Measurements from ENCODE around the gene ATP6V0E1. TPM values are rescaled to one million over a fixed set of nuclear protein-coding genes. Genes with fewer than 3 reads are reported as not detected.
"Not testable (repeated sequence)": the region's sequence is repeated elsewhere in the genome, so short reads cannot be mapped to it uniquely, and the experiment has no call there.

ATP6V0E1 gene
- total RNA-seq, 1 donor = 61.7 TPM

- Histone ChIP-seq H3K4me1 (ENCODE audit: insufficient read depth, low read length) (peaks cover 35% of the 10 kb centered on the region), H3K4me3 (ENCODE audit: low read length) (no peak overlapping the region), H3K9me3 (ENCODE audit: low read depth, low read length) (no peaks in the 10 kb centered on the region), H3K27me3 (ENCODE audit: insufficient read depth, low read length) (no peaks in the 10 kb centered on the region)
Measured at GRCh38 chr5:173028811-173029327, 45.3 kb downstream of the ATP6V0E1 start.

GRCh38 chr5:173029499-173029921 lies 45.9 kb downstream of the ATP6V0E1 start:
- H3K27me3 ChIP-seq (ENCODE audit: insufficient read depth, low read length) = no peaks in the 10 kb centered on the region
- no peaks in the 10 kb centered on the region for H3K9me3 ChIP-seq (ENCODE audit: low read depth, low read length)
- H3K4me1 ChIP-seq (ENCODE audit: insufficient read depth, low read length) = peaks cover 42% of the 10 kb centered on the region
- no peak overlapping the region for H3K4me3 ChIP-seq (ENCODE audit: low read length)

GRCh38 chr5:173032096-173032495 lies 48.5 kb downstream of the ATP6V0E1 start:
- H3K9me3 ChIP-seq (ENCODE audit: low read depth, low read length); H3K27me3 ChIP-seq (ENCODE audit: insufficient read depth, low read length); H3K4me3 ChIP-seq (ENCODE audit: low read length): not testable (repeated sequence)
- peaks cover 67% of the 10 kb centered on the region for H3K4me1 ChIP-seq (ENCODE audit: insufficient read depth, low read length)

- peaks cover 65% of the 10 kb centered on the region for H3K4me1 ChIP-seq (ENCODE audit: insufficient read depth, low read length)
Measured at GRCh38 chr5:173032730-173033129, 49.2 kb downstream of the ATP6V0E1 start.

GRCh38 chr5:173033923-173034322 lies 50.4 kb downstream of the ATP6V0E1 start:
- Histone ChIP-seq H3K9me3 (ENCODE audit: low read depth, low read length) (no peaks in the 10 kb centered on the region), H3K27me3 (ENCODE audit: insufficient read depth, low read length) (no peaks in the 10 kb centered on the region), H3K4me1 (ENCODE audit: insufficient read depth, low read length) (peaks cover 53% of the 10 kb centered on the region), H3K4me3 (ENCODE audit: low read length) (no peak overlapping the region)

More at GRCh38 chr5:173032730-173033129, 49.2 kb downstream of the ATP6V0E1 start:
- no peaks in the 10 kb centered on the region for H3K9me3 ChIP-seq (ENCODE audit: low read depth, low read length)
- no peak overlapping the region for H3K4me3 ChIP-seq (ENCODE audit: low read length)
- no peaks in the 10 kb centered on the region for H3K27me3 ChIP-seq (ENCODE audit: insufficient read depth, low read length)

GRCh38 chr5:173035904-173036707 lies 52.5 kb downstream of the ATP6V0E1 start:
- Histone ChIP-seq H3K27me3 (ENCODE audit: insufficient read depth, low read length) (no peaks in the 10 kb centered on the region), H3K4me1 (ENCODE audit: insufficient read depth, low read length) (peaks cover 40% of the 10 kb centered on the region), H3K9me3 (ENCODE audit: low read depth, low read length) (no peaks in the 10 kb centered on the region), H3K4me3 (ENCODE audit: low read length) (no peak overlapping the region)

GRCh38 chr5:173039188-173039587 lies 55.6 kb downstream of the ATP6V0E1 start:
- peaks cover 31% of the 10 kb centered on the region for H3K4me1 ChIP-seq (ENCODE audit: insufficient read depth, low read length)
- H3K27me3 ChIP-seq (ENCODE audit: insufficient read depth, low read length) = no peaks in the 10 kb centered on the region
- H3K4me3 ChIP-seq (ENCODE audit: low read length) = no peak overlapping the region

GRCh38 chr5:173039964-173040363 lies 56.4 kb downstream of the ATP6V0E1 start:
- Histone ChIP-seq H3K4me3 (ENCODE audit: low read length) (no peak overlapping the region), H3K27me3 (ENCODE audit: insufficient read depth, low read length) (no peaks in the 10 kb centered on the region), H3K4me1 (ENCODE audit: insufficient read depth, low read length) (peaks cover 23% of the 10 kb centered on the region), H3K9me3 (ENCODE audit: low read depth, low read length) (no peaks in the 10 kb centered on the region)

More at GRCh38 chr5:173039188-173039587, 55.6 kb downstream of the ATP6V0E1 start:
- no peaks in the 10 kb centered on the region for H3K9me3 ChIP-seq (ENCODE audit: low read depth, low read length)

- Histone ChIP-seq H3K4me3 (ENCODE audit: low read length) (no peak overlapping the region), H3K4me1 (ENCODE audit: insufficient read depth, low read length) (peaks cover 2% of the 10 kb centered on the region), H3K9me3 (ENCODE audit: low read depth, low read length) (no peaks in the 10 kb centered on the region), H3K27me3 (ENCODE audit: insufficient read depth, low read length) (no peaks in the 10 kb centered on the region)
Measured at GRCh38 chr5:173041881-173042762, 58.6 kb downstream of the ATP6V0E1 start.

- Histone ChIP-seq H3K27me3 (ENCODE audit: insufficient read depth, low read length) (no peaks in the 10 kb centered on the region), H3K4me1 (ENCODE audit: insufficient read depth, low read length) (no peaks in the 10 kb centered on the region), H3K9me3 (ENCODE audit: low read depth, low read length) (no peaks in the 10 kb centered on the region), H3K4me3 (ENCODE audit: low read length) (no peak overlapping the region)
Measured at GRCh38 chr5:173042763-173043107, 59.2 kb downstream of the ATP6V0E1 start.

- H3K4me1 ChIP-seq (ENCODE audit: insufficient read depth, low read length) = peaks cover 4% of the 10 kb centered on the region
- no peaks in the 10 kb centered on the region for H3K9me3 ChIP-seq (ENCODE audit: low read depth, low read length)
- no peak overlapping the region for H3K4me3 ChIP-seq (ENCODE audit: low read length)
Measured at GRCh38 chr5:173045474-173045873, 61.9 kb downstream of the ATP6V0E1 start.

GRCh38 chr5:173047096-173047837 lies 63.7 kb downstream of the ATP6V0E1 start:
- not testable (repeated sequence) for H3K9me3 ChIP-seq (ENCODE audit: low read depth, low read length); H3K4me1 ChIP-seq (ENCODE audit: insufficient read depth, low read length); H3K4me3 ChIP-seq (ENCODE audit: low read length)

More at GRCh38 chr5:173045474-173045873, 61.9 kb downstream of the ATP6V0E1 start:
- no peaks in the 10 kb centered on the region for H3K27me3 ChIP-seq (ENCODE audit: insufficient read depth, low read length)

GRCh38 chr5:173047838-173048105 lies 64.2 kb downstream of the ATP6V0E1 start:
- H3K4me3 ChIP-seq (ENCODE audit: low read length) = no peak overlapping the region

More at GRCh38 chr5:173047096-173047837, 63.7 kb downstream of the ATP6V0E1 start:
- not testable (repeated sequence) for H3K27me3 ChIP-seq (ENCODE audit: insufficient read depth, low read length)

GRCh38 chr5:173050791-173051190 lies 67.2 kb downstream of the ATP6V0E1 start:
- H3K4me1 ChIP-seq (ENCODE audit: insufficient read depth, low read length) = peaks cover 12% of the 10 kb centered on the region
- H3K4me3 ChIP-seq (ENCODE audit: low read length) = no peak overlapping the region
- H3K9me3 ChIP-seq (ENCODE audit: low read depth, low read length) = no peaks in the 10 kb centered on the region
- no peaks in the 10 kb centered on the region for H3K27me3 ChIP-seq (ENCODE audit: insufficient read depth, low read length)

More at GRCh38 chr5:173047838-173048105, 64.2 kb downstream of the ATP6V0E1 start:
- no peaks in the 10 kb centered on the region for H3K9me3 ChIP-seq (ENCODE audit: low read depth, low read length)
- H3K4me1 ChIP-seq (ENCODE audit: insufficient read depth, low read length) = peaks cover 4% of the 10 kb centered on the region
- no peaks in the 10 kb centered on the region for H3K27me3 ChIP-seq (ENCODE audit: insufficient read depth, low read length)

- no peaks in the 10 kb centered on the region for H3K27me3 ChIP-seq (ENCODE audit: insufficient read depth, low read length)
- peaks cover 13% of the 10 kb centered on the region for H3K4me1 ChIP-seq (ENCODE audit: insufficient read depth, low read length)
- H3K9me3 ChIP-seq (ENCODE audit: low read depth, low read length) = no peaks in the 10 kb centered on the region
- H3K4me3 ChIP-seq (ENCODE audit: low read length) = no peak overlapping the region
Measured at GRCh38 chr5:173051746-173052145, 68.2 kb downstream of the ATP6V0E1 start.

Measured in mononuclear cell (primary cell).